Upper lobe of left lung (tissue), 6 donors: ENCODE results near the gene GOT1. TPM values are rescaled to one million over a fixed set of nuclear protein-coding genes. Genes with fewer than 3 reads are reported as not detected.

Source experiments
- ATAC-seq, 2 donors: fragments of 200-7000 bp; cut with Tn5 transposase; one replicate each; pipeline ENCODE4 v1.9.1; 2022; ENCODE audit warnings: mild to moderate bottlenecking in 2 of 2, moderate library complexity in 2 of 2; ENCODE audit not compliant: low FRiP score in 2 of 2
- DNase-seq, 2 donors: peaks; one replicate each; pipeline ENCODE4 v3.0.0-alpha.2; 2019 to 2020
- H3K27ac ChIP-seq, 4 donors: fragments of 200-600 bp; sonication (generic); one replicate each; pipeline ENCODE4 v1.5.1; 2016 to 2019
- H3K27me3 ChIP-seq, 4 donors: fragments of 200-600 bp; sonication (generic); one replicate each; pipeline ENCODE4 v1.5.1; 2017 to 2019
- H3K36me3 ChIP-seq, 4 donors: fragments of 200-600 bp; sonication (generic); one replicate each; pipeline ENCODE4 v1.5.1; 2016 to 2019
- H3K4me1 ChIP-seq, 4 donors: fragments of 200-600 bp; sonication (generic); one replicate each; pipeline ENCODE4 v1.5.1; 2018 to 2019
- H3K4me3 ChIP-seq, 4 donors: fragments of 200-600 bp; sonication (generic); one replicate each; pipeline ENCODE4 v1.5.1; 2017 to 2019; ENCODE audit warnings: mild to moderate bottlenecking in 2 of 4, moderate library complexity in 1 of 4
- H3K9me3 ChIP-seq, 4 donors: fragments of 200-600 bp; sonication (generic); one replicate each; pipeline ENCODE4 v1.5.1; 2018 to 2019
- CTCF ChIP-seq, 6 experiments: fragments of 450-650 bp in 4 of 6; fragments of 200-600 bp in 2 of 6; sonication (generic) in 2 of 6; IDR thresholded peaks; one replicate each; pipeline ENCODE4 v1.5.1; 2016 to 2019; ENCODE audit warnings: antibody characterized with exemption in 6 of 6
- EP300 ChIP-seq, 4 donors: sonication (generic); formaldehyde crosslinking; IDR thresholded peaks; one replicate each; pipeline ENCODE4 v1.5.1; 2017; ENCODE audit warnings: antibody characterized with exemption in 4 of 4, control low read depth in 2 of 4
- POLR2A ChIP-seq, 4 donors: fragments of 450-650 bp; IDR thresholded peaks; one replicate each; pipeline ENCODE4 v1.5.1; 2016 to 2017; ENCODE audit warnings: antibody characterized with exemption in 4 of 4, mild to moderate bottlenecking in 2 of 4
- POLR2AphosphoS5 ChIP-seq, 2 donors: sonication (generic); formaldehyde crosslinking; IDR thresholded peaks; one replicate each; pipeline ENCODE4 v1.5.1; 2017; ENCODE audit warnings: antibody characterized with exemption in 2 of 2
- WGBS, 2 donors: methylation state at CpG; one replicate each; pipeline ENCODE4 v1.1.5; 2017 to 2018; 5-methylcytosine and 5-hydroxymethylcytosine counted together
- total RNA-seq, 6 donors: library from RNA; depleted of rRNA in 4 of 6; stranded (reverse); fragments of >200 nt in 4 of 6; gene quantifications; one replicate each; pipeline versions ENCODE4 v1.1.0 to v1.2.1, GENCODE V29; 2016 to 2021
- donor health status: DM: no; HTN: no; CAD: no; lungs with moderate emphysema.
- donor health status: DM: no; HTN: yes; CAD: no; lungs with severe emphysema.

The GOT1 gene
- total RNA-seq, 6 donors from 2014 or later: 13.1 to 46.8 (median 25.7) TPM

- WGBS, 2 donors: 77 to 91% methylated on average over 2 of the region's 2 CpGs
- TF ChIP-seq CTCF (IDR thresholded peaks at IDR 0.05): no peak
- no peak for TF ChIP-seq EP300 (IDR thresholded peaks at IDR 0.05)
- TF ChIP-seq POLR2AphosphoS5 (IDR thresholded peaks at IDR 0.05): no peak
- no peak for TF ChIP-seq POLR2A (IDR thresholded peaks at IDR 0.05)
- Histone ChIP-seq H3K36me3 (peaks cover 0 to 5% (median 2%) of the 10 kb centered on the region in 4 donors), H3K9me3 (no peaks in the 10 kb centered on the region), H3K4me3 (no peak overlapping the region), H3K27me3 (no peaks in the 10 kb centered on the region), H3K27ac (no peak overlapping the region), H3K4me1 (peaks cover 0 to 6% (median 2%) of the 10 kb centered on the region in 4 donors)
- ATAC-seq (no peak), DNase-seq (no peak)
Measured at GRCh38 chr10:99438890-99439289, 8.5 kb upstream of the GOT1 start.

- Histone ChIP-seq H3K9me3 (no peaks in the 10 kb centered on the region), H3K36me3 (peaks cover 0 to 10% (median 2%) of the 10 kb centered on the region in 4 donors), H3K4me1 (peaks cover 4 to 15% (median 9%) of the 10 kb centered on the region in 4 donors), H3K27me3 (no peaks in the 10 kb centered on the region), H3K27ac (peak overlapping the region in 1 of 4 donors; percentile 8), H3K4me3 (no peak overlapping the region)
- DNase-seq (no peak), ATAC-seq (peak; percentile 58 to 60)
- 30 to 31% methylated on average over 5 of the region's 5 CpGs for WGBS, 2 donors
- TF ChIP-seq CTCF (IDR thresholded peaks at IDR 0.05): peak; percentile 16 to 58 (median 40)
- TF ChIP-seq EP300 (IDR thresholded peaks at IDR 0.05): no peak
Measured at GRCh38 chr10:99435986-99436638, 5.7 kb upstream of the GOT1 start.

GRCh38 chr10:99433378-99434020 lies 3.1 kb upstream of the GOT1 start:
- WGBS, 2 donors: 0 to 8% methylated on average over 1 of the region's 1 CpG
- Histone ChIP-seq H3K27ac (no peak overlapping the region), H3K4me1 (peaks cover 12 to 23% (median 17%) of the 10 kb centered on the region in 4 donors), H3K36me3 (peaks cover 0 to 10% (median 2%) of the 10 kb centered on the region in 4 donors), H3K9me3 (no peaks in the 10 kb centered on the region), H3K4me3 (no peak overlapping the region), H3K27me3 (no peaks in the 10 kb centered on the region)
- peak in 1 of 6 experiments; percentile 6 for TF ChIP-seq CTCF (IDR thresholded peaks at IDR 0.05)
- no peak for TF ChIP-seq EP300 (IDR thresholded peaks at IDR 0.05)
- ATAC-seq (no peak), DNase-seq (no peak)

GRCh38 chr10:99432881-99433280 lies 2.5 kb upstream of the GOT1 start:
- TF ChIP-seq EP300 (IDR thresholded peaks at IDR 0.05) (no peak), POLR2AphosphoS5 (IDR thresholded peaks at IDR 0.05) (no peak), CTCF (IDR thresholded peaks at IDR 0.05) (no peak), POLR2A (IDR thresholded peaks at IDR 0.05) (no peak)
- no peaks in the 10 kb centered on the region for H3K9me3 ChIP-seq
- no peak overlapping the region for H3K27ac ChIP-seq
- peaks cover 12 to 23% (median 17%) of the 10 kb centered on the region in 4 donors for H3K4me1 ChIP-seq
- WGBS, 2 donors: 92% methylated on average over 6 of the region's 6 CpGs
- DNase-seq: no peak
- no peak for ATAC-seq
- no peak overlapping the region for H3K4me3 ChIP-seq
- H3K27me3 ChIP-seq: no peaks in the 10 kb centered on the region
- peaks cover 0 to 10% (median 1%) of the 10 kb centered on the region in 4 donors for H3K36me3 ChIP-seq
